Fibroblast of pulmonary artery (primary cell): ENCODE results near the gene CLCN7.

Source experiments
- DNase-seq: peaks from one replicate; pipeline ENCODE4 v3.0.0-alpha.2; 2010; ENCODE audit warnings: low read depth
- H3K4me3 ChIP-seq: replicated peaks from 2 replicates; pipeline ENCODE4 v1.5.1; 2011; ENCODE audit warnings: low read depth, mild to moderate bottlenecking, control low read depth, low read length, moderate library complexity
- CTCF ChIP-seq: IDR thresholded peaks from 2 replicates; pipeline ENCODE4 v1.5.1; 2011; ENCODE audit warnings: mild to moderate bottlenecking, control low read depth, low read length, inconsistent platforms; ENCODE audit errors: missing control alignments

CLCN7 gene

GRCh38 chr16:1398826-1399581, 75.8 kb downstream of the CLCN7 start:
- no peak for DNase-seq
- no peak for TF ChIP-seq CTCF
- no peak overlapping the region for H3K4me3 ChIP-seq

GRCh38 chr16:1398351-1398750, 76.5 kb downstream of the CLCN7 start:
- DNase-seq: no peak
- no peak overlapping the region for H3K4me3 ChIP-seq
- TF ChIP-seq CTCF: no peak

- no peak for DNase-seq
- TF ChIP-seq CTCF: no peak
- H3K4me3 ChIP-seq: no peak overlapping the region
Observed at GRCh38 chr16:1397779-1398178, 77.0 kb downstream of the CLCN7 start.

GRCh38 chr16:1395444-1396031, 79.3 kb downstream of the CLCN7 start:
- no peak for TF ChIP-seq CTCF
- no peak overlapping the region for H3K4me3 ChIP-seq
- no peak for DNase-seq
